HCT116 (cell line): ENCODE results near the gene SRSF11.

Experiments
- CEBPB ChIP-seq: IDR thresholded peaks from 2 replicates; pipeline ENCODE4 v1.6.1; 2012; ENCODE audit warnings: low read depth
- CTCF ChIP-seq, 3 experiments: fragments of 200-600 bp in 1 of 3; sonication (generic) in 1 of 3; IDR thresholded peaks in 2 of 3; conservative IDR thresholded peaks in 1 of 3; 2 replicates each; pipeline ENCODE4 v1.5.1; 2012 to 2017; ENCODE audit warnings: low read depth in 2 of 3, low read length in 2 of 3, antibody characterized with exemption in 1 of 3, borderline replicate concordance in 1 of 3, control low read depth in 1 of 3, mild to moderate bottlenecking in 1 of 3, mixed read lengths in 1 of 3, mixed run types in 1 of 3, moderate library complexity in 1 of 3; ENCODE audit not compliant: insufficient read depth in 1 of 3
- ELF1 ChIP-seq: IDR thresholded peaks from 2 replicates; pipeline ENCODE4 v1.6.1; 2012; ENCODE audit warnings: low read depth, borderline replicate concordance
- EZH2 ChIP-seq: fragments of 200-600 bp; sonication (generic); IDR thresholded peaks from 2 replicates; pipeline ENCODE4 v1.6.1; 2017; ENCODE audit warnings: antibody characterized with exemption, mixed run types
- EZH2phosphoT487 ChIP-seq: fragments of 200-600 bp; IDR thresholded peaks from 2 replicates; pipeline ENCODE4 v1.6.1; 2018; ENCODE audit warnings: antibody characterized with exemption, borderline replicate concordance
- MAX ChIP-seq: IDR thresholded peaks from 2 replicates; pipeline ENCODE4 v1.6.1; 2012
- POLR2A ChIP-seq: IDR thresholded peaks from 2 replicates; pipeline ENCODE4 v1.7.0; 2011; ENCODE audit warnings: borderline replicate concordance; ENCODE audit not compliant: insufficient read depth, insufficient read length; ENCODE audit errors: extremely low read depth
- POLR2AphosphoS5 ChIP-seq: IDR thresholded peaks from 2 replicates; pipeline ENCODE4 v1.6.1; 2011; ENCODE audit warnings: mild to moderate bottlenecking, low read depth, low read length, moderate library complexity
- REST ChIP-seq: IDR thresholded peaks from 2 replicates; pipeline ENCODE4 v1.6.1; 2012; ENCODE audit warnings: low read depth
- SIN3A ChIP-seq: IDR thresholded peaks from 2 replicates; pipeline ENCODE4 v1.6.1; 2012; ENCODE audit warnings: low read depth
- SRF ChIP-seq: IDR thresholded peaks from 2 replicates; pipeline ENCODE4 v1.6.1; 2012; ENCODE audit warnings: low read depth
- ZFX ChIP-seq: fragments of 450-650 bp; IDR thresholded peaks from 2 replicates; pipeline ENCODE4 v1.6.1; 2017
- ZNF274 ChIP-seq: fragments of 200-500 bp; sonication (Bioruptor generic); IDR thresholded peaks from 2 replicates; pipeline ENCODE4 v1.6.1; 2014; ENCODE audit warnings: mild to moderate bottlenecking, low read depth, low read length, inconsistent platforms

DNA sequence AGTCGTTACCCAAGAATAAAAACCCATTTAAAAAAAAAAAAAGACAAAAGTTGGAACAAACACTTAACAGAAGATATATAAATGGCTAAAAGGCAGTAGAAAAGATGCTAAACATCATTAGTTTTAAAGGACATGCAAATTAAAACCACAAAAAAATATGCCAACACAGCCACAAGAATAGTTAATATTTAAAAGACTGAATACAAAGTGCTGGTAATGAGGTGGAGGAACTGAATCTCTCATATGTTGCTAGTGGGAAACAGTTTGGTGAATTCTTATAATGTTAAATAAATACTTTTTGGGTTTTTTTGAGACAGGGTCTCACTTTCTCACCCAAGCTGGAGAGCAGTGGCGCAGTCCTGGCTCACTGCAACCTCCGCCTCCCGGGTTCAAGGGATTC, 25.8 kb upstream of the SRSF11 start:
- no peak for TF ChIP-seq REST
- no peak for TF ChIP-seq CTCF (IDR thresholded peaks at IDR 0.05 in 2 of 3, conservative IDR thresholded peaks at IDR 0.05 in 1 of 3; ENCODE audit: borderline replicate concordance in 1 of 3, insufficient read depth in 1 of 3, low read depth in 2 of 3, low read length in 2 of 3)
- no peak for TF ChIP-seq POLR2A
- TF ChIP-seq ZNF274: no peak
- no peak for TF ChIP-seq POLR2AphosphoS5
- no peak for TF ChIP-seq SRF
- TF ChIP-seq EZH2phosphoT487: no peak
- TF ChIP-seq EZH2: no peak
- no peak for TF ChIP-seq SIN3A
- no peak for TF ChIP-seq ELF1
- TF ChIP-seq ZFX: no peak
- no peak for TF ChIP-seq CEBPB
- TF ChIP-seq MAX: no peak
